ENCODE data around the gene F5. TPM values are rescaled to one million over a fixed set of nuclear protein-coding genes. Genes with fewer than 3 reads are reported as not detected.

Gene F5
- 10 to 100 TPM; 20.7 to 23.3 TPM for total RNA-seq

DNA sequence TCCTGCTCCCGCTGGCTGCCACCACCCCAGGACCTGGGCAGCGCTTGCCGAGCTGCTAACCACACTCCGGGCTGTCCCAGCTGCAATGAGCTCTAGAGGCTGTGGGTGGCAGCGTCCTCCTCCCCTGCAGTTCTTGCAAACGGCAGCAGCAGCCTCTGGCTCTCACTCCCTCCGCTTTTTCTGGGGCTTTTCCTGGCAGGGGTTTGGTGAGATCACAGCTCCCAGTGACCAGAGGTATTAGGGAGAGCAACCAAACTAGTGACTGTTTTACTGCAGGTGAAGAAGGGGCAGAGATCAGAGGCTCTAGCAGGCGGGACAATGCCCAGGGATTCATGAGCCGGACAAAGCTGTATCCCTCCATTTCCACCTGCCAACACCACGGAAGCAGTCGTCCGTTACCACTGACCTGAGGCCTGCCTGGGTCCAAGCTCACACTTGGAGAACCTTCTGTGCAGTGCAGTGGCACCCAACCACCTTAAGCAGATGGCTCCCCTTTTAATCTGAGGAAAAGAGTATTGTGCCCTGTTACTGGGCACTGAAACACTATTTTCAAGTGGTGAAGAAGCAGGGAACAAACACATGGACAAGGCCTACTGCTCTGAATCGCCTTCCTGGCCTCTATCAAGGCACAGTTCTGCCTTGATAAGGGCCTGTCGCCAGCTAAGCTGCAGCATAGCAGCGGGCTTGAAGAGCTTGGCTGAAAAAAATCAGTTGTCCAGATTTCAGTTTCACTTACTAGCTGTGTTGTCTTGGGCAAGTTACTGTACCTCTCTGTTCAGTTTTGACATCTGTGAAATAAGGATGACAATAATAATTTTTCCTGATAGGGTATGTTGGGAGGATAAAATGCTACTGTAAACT, at the start of gene F5:
Gene F5, minus strand, starts transcription at position 87 of the 861 bp plus-strand sequence. CDS start 95 bp downstream, outside the sequence.
- CTCF ChIA-PET = interaction anchor here (0.6 to 3.8 kb wide), 39 partner anchors 10 to 1407 kb away, joined by 3 to 43 read pairs (median 5); partner anchors contain the start of gene METTL18
- intact Hi-C loops (cut with micrococcal nuclease) = loop anchor here (5.0 kb wide), 3 partner anchors 99 to 126 kb away; partner anchors contain the start of genes SELL and SLC19A2
- Mint-ChIP-seq H3K4me1 (ENCODE audit: low read depth) (peaks cover 71% of the 10 kb centered on the region), H3K9me3 (no peaks in the 10 kb centered on the region), H3K4me3 (peak within 1 kb of the TSS; percentile 91), H3K27ac (peak within 1 kb of the TSS; percentile 91), H3K36me3 (ENCODE audit: low read depth) (peaks cover 9% of the 10 kb centered on the region), H3K27me3 (no peaks in the 10 kb centered on the region)
- ATAC-seq = peak; percentile 90
- TF ChIP-seq, protein P1, sequence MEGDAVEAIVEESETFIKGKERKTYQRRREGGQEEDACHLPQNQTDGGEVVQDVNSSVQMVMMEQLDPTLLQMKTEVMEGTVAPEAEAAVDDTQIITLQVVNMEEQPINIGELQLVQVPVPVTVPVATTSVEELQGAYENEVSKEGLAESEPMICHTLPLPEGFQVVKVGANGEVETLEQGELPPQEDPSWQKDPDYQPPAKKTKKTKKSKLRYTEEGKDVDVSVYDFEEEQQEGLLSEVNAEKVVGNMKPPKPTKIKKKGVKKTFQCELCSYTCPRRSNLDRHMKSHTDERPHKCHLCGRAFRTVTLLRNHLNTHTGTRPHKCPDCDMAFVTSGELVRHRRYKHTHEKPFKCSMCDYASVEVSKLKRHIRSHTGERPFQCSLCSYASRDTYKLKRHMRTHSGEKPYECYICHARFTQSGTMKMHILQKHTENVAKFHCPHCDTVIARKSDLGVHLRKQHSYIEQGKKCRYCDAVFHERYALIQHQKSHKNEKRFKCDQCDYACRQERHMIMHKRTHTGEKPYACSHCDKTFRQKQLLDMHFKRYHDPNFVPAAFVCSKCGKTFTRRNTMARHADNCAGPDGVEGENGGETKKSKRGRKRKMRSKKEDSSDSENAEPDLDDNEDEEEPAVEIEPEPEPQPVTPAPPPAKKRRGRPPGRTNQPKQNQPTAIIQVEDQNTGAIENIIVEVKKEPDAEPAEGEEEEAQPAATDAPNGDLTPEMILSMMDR (IDR thresholded peaks at IDR 0.05) = peak; percentile 66
- DNase-seq = peak; percentile 90
- POLR2A ChIA-PET = interaction anchor here (0.5 to 1.5 kb wide), 6 partner anchors 10 to 304 kb away, joined by 3 to 8 read pairs (median 3); no protein-coding TSS in a partner anchor

DNA sequence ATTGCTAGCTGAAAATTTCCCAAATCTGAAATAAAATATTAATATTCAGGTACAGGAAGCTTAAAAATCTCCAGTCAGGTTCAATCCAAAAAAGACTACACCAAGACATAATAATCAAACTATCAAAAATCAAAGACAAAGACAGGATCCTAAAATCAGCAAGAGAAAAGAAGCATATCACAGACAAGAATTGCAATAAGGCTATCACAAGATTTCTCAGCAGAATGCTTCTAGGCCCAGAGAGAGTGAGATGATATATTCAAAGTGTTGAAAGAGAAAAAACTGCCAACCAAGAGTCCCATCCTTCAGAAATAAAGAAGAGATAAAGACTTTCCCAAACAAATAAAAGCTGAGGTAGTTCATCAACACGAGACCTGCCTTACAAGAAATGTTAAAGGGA, 48.6 kb upstream of the F5 start:
- ATAC-seq = no peak
- Mint-ChIP-seq H3K27me3 (no peaks in the 10 kb centered on the region), H3K4me1 (ENCODE audit: low read depth) (peaks cover 13% of the 10 kb centered on the region), H3K9me3 (peaks cover 24% of the 10 kb centered on the region), H3K36me3 (ENCODE audit: low read depth) (peaks cover 11% of the 10 kb centered on the region), H3K4me3 (no peak overlapping the region), H3K27ac (no peak overlapping the region)
- intact Hi-C loops (cut with micrococcal nuclease) = no loop called here
- TF ChIP-seq, protein P1 (IDR thresholded peaks at IDR 0.05) = no peak
- no peak for DNase-seq
- ChIA-PET CTCF (interaction anchor here (0.7 to 3.7 kb wide), 3 partner anchors 18 to 78 kb away, joined by 3 to 15 read pairs (median 5); no protein-coding TSS in a partner anchor), POLR2A (interaction anchor here (0.7 kb wide), 1 partner anchor 67 kb away, joined by 3 read pairs; no protein-coding TSS in a partner anchor)

DNA sequence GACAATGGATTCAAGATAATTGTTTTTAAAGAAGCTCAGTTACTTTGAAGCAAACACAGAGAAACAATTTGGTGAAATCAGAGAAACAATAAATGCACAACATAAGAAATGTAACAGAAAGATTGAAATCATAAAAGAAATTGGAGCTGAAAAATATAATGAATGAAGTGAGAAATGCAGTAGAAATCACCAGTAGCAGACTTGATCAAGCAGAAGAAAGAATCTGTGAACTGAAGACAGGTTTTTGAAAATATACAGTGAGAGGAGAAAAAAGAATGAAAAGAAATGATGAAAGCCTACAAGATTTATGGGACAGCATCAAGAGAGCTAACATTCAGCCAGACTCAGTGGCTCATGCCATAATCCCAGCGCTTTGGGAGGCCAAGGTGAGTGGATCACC, 47.9 kb upstream of the F5 start:
- CTCF ChIA-PET = interaction anchor here (0.7 to 3.7 kb wide), 3 partner anchors 8 to 79 kb away, joined by 3 to 15 read pairs (median 5); no protein-coding TSS in a partner anchor

DNA sequence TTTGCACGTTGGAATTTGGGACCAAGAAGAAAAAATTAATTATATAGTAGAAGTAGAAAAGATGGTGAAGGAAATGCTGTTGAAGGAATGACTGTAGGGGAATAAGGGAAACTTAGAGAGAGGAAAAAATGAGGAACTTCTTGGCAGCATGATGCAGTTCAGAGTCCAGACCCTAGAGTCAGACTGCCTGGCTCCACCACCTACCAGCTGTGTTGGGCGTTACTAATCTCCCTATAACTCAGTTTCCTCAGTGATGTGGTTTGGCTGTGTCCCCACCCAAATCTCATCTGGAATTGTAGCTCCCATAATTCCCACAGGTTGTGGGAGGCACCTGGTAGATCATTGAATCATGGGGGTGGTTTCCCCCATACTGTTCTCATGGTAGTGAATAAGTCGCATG, 45.0 kb upstream of the F5 start:
- Mint-ChIP-seq H3K36me3 (ENCODE audit: low read depth) (peaks cover 15% of the 10 kb centered on the region), H3K4me1 (ENCODE audit: low read depth) (peaks cover 37% of the 10 kb centered on the region), H3K27ac (no peak overlapping the region), H3K9me3 (peaks cover 18% of the 10 kb centered on the region), H3K27me3 (no peaks in the 10 kb centered on the region), H3K4me3 (no peak overlapping the region)
- CTCF ChIA-PET = interaction anchor here (1.1 to 1.5 kb wide), 3 partner anchors 9 to 55 kb away, joined by 3 to 4 read pairs (median 3); no protein-coding TSS in a partner anchor
- TF ChIP-seq, protein P1 (IDR thresholded peaks at IDR 0.05) = no peak
- DNase-seq (no peak), ATAC-seq (no peak)
- intact Hi-C loops (cut with micrococcal nuclease) = no loop called here
- POLR2A ChIA-PET = interaction anchor here (0.9 to 1.4 kb wide), 3 partner anchors 11 to 1123 kb away, joined by 3 to 4 read pairs (median 4); no protein-coding TSS in a partner anchor

More for the DNA sequence above, 47.9 kb upstream of the F5 start:
- H3K36me3 Mint-ChIP-seq (ENCODE audit: low read depth) = peaks cover 11% of the 10 kb centered on the region
- no peaks in the 10 kb centered on the region for H3K27me3 Mint-ChIP-seq
- no peak overlapping the region for H3K27ac Mint-ChIP-seq
- H3K4me1 Mint-ChIP-seq (ENCODE audit: low read depth) = peaks cover 19% of the 10 kb centered on the region
- intact Hi-C loops (cut with micrococcal nuclease) = no loop called here
- ATAC-seq (no peak), DNase-seq (no peak)
- TF ChIP-seq, protein P1 (IDR thresholded peaks at IDR 0.05) = no peak
- H3K9me3 Mint-ChIP-seq = peaks cover 24% of the 10 kb centered on the region
- no peak overlapping the region for H3K4me3 Mint-ChIP-seq
- POLR2A ChIA-PET = interaction anchor here (0.7 to 0.8 kb wide), 3 partner anchors 8 to 68 kb away, joined by 3 to 4 read pairs (median 3); no protein-coding TSS in a partner anchor

All from activated CD8-positive, alpha-beta T cell treated with anti-CD3 and anti-CD28 coated beads for 36 hours (primary cell).